Stimulated activated CD8-positive, alpha-beta memory T cell treated with anti-CD3 and anti-CD28 coated beads, Interleukin-15, amount 100 ng/mL, for 1 hour (primary cell): ENCODE data around the gene CSRNP3.

Experiments
- DNase-seq: peaks from one replicate; pipeline ENCODE4 v3.0.0-alpha.2; 2020; ENCODE audit warnings: low read depth

The CSRNP3 gene

GRCh38 chr2:165544897-165545296 is 75.4 kb downstream of the CSRNP3 start:
- DNase-seq = no peak

GRCh38 chr2:165547900-165548299 is 78.4 kb downstream of the CSRNP3 start:
- no peak for DNase-seq

DNA sequence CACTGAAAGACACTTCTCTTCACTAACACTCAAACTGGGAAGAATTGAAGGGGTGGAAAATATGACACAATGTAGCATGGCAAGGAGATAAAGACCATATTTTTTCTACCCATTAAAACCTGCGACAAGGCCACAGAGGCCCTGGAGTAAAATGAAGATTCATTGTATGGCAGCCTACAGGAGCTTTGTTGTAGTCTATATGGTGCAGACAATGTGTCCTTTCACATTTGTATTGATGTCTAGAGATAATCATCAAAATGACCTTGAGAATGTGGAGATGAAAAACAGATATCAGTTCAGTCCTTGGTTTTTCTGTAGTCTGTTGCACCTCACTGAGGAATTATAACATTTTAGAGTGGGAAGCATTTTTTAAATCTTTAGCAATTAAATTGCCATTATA is 80.1 kb downstream of the CSRNP3 start:
- no peak for DNase-seq

DNA sequence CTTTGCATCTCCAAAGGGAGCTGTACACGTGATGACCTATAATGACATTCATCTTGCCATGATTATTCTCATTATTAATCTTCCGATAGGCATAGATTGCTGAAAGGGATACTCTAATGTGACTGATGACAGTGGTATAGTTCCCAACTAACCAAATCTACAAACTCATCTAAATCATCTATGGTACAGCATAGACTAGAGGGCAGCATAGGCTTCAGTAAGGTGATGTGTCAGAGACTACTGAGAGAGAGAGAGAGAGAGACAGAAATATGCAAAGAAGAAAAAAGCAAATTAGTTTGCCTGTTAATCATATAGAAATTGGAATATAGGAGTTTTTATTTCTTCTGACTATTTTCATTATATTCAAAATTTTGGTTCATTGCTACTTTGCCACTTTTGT is 89.3 kb downstream of the CSRNP3 start:
- no peak for DNase-seq

DNA sequence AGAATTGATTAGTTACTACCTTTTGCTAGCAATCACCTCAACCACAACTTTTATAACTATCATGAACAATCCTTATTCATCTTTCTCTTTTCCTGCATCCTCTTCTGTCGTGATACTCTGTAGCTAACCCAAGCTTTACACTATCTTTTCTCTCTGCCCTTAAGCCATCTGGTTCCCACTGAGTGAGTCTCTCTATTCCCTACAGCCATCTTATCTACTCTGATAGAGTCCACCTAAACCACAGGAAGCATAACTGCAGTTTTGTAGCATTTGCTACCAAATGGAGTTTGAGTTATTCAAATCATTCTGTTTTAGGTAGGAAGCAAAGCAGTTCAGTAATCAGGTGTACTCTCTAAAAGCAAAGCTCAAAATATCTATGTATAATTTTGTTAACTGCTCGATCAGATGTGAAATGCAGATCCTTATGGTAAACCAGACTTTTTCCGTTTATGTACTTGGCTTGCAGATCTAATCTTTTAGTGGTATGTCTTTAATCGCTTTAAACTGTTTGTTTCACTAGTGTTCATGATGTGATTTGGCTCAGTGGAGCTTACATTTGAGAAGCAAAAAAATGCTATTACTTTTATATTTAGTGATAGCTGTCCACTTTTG is 91.0 kb downstream of the CSRNP3 start:
- DNase-seq = no peak

- DNase-seq = no peak
Observed at GRCh38 chr2:165561516-165561915, 92.0 kb downstream of the CSRNP3 start.

GRCh38 chr2:165562233-165562632 is 92.7 kb downstream of the CSRNP3 start:
- DNase-seq = no peak

- DNase-seq = no peak
Observed at GRCh38 chr2:165563468-165564225, 94.1 kb downstream of the CSRNP3 start.

- DNase-seq = no peak
Observed at GRCh38 chr2:165566008-165566407, 96.5 kb downstream of the CSRNP3 start.

DNA sequence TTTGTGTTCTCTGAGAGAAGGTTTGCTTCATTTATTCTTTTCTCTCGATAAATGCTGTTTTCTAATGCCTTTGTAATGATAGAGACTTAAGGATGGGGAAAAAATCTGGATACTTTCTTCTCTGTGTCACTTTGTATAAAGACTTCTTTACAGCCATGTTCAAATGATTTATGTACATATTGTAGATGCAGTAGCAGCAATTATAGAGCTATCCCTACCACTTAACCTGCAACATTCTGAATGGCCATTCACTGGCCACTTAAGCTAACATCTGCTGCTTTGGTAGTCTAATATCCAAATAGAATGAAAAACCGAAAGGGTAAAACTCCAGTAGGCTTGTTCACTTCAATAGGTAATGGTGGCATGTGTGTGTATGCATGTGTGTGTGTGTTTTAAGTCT is 97.8 kb downstream of the CSRNP3 start:
- no peak for DNase-seq

- DNase-seq = no peak
Observed at GRCh38 chr2:165568361-165568760, 98.9 kb downstream of the CSRNP3 start.

- no peak for DNase-seq
Observed at GRCh38 chr2:165571477-165571876, 102.0 kb downstream of the CSRNP3 start.

DNA sequence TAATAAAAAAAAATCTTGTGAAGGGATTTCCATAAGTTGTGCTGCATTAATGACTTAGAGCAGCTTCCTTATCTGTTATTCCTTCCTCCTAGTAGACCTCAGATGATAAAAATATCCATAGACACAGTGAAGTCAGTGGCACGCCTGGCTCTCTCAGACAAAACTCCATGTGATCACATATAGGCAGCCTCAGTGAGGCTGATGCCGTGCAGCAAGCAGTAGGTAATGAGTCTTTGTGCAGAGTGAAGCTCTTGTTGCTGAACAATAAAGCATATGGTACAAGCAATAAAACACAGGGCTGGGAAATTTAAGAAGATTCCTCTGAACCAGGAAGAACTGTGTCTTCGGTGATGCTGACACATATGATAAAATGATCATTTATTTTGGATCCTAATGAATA is 102.7 kb downstream of the CSRNP3 start:
- no peak for DNase-seq

DNA sequence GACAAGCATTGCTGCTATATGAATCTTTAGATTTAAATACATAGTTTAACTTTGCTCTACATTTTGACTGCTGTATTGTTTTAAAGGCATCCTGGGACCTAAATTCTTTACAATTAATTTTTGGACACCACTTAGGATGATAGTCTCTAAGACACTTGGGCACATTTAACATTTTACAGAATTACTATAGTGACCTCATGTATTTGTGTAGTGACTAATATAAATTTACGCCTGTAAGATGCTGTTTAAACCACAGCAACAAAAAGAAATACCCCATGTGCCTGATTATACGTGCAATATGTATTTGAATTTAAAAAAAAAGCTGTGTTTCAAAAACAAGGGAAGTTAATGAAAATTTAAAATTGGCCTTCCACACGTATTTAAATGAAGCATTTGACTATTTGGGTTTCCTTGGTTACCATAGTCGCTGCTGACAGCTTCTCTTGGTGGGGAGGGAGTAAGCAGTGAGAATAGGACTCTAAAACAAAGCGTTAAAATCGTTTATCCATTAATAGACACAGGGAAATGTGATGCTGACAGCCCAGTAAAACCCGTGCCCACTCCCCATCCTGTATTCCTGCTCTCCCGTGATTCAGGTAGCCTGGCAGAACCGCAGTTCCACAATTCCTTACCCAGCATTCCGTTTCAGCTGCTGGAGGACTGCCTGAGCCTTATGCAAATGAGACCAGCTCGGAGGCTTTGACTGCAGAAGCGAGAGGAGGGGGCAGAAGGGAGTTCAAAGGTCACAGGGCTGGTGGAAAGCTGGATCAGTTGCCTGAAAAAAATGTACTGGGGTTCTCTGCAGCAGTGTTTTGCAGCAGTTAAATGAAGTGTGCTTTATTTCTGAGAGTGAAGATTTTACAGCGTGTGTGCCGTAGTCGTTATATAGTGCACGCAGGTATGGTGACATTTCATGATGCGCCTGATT is 104.3 kb downstream of the CSRNP3 start:
- DNase-seq = no peak

DNA sequence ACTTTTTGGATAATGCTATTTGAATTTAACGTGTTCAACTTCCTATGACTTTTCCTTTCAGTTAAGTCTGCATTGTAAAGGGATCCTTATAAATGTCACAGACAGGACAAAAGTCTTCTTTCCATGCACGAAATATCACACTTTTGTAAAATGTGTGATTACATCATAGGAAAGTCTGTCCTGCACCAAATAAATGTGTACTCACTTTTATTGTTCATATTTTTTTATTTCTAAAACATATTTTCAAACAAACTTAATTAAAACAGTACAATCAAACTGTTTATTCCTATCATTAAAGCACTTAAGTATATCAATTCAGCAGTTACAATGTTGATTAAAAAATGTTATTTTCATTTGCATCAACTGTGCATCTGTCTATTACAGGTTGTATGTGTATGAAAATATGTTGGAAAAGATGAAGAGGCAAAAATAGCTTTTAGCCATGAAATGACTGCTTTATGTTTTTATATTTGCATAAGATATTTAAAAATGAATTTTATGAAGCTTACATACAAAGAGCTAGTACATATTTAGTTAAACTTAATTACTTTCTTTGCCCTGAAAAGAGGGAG is 105.6 kb downstream of the CSRNP3 start:
- no peak for DNase-seq

DNA sequence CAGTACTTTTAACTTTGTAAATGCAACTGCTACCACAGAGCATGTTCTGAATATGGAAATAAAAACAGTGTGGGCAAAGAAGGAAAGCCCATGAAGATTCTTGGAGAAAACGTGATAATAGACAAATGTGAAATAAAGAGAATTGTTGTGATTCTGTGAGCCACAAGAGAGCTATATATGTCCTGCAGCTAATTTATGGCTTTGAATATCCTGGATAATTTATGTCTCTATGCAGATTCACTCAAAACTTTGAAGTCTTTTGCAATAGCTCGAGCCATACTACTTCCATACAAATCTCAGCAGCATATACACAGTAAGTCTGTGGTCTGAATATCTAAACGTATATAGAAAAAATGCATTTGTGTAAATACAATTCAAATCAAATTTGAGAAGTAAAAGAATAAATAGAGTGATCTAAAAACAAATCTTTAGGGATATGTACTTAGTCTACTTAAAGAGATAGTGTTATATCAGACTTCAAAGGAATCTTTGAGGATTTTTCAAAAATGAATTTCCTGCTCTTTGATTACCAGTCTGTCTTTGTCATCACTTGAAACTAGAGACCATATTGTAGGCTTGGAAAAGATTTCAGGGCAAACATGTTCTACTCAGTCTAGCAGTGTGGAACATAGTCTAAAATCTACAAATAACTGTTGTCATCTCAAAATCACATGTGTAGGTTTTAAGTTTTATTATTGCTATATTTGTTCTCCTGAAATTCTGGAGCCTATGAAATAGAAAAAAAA is 107.1 kb downstream of the CSRNP3 start:
- no peak for DNase-seq

DNA sequence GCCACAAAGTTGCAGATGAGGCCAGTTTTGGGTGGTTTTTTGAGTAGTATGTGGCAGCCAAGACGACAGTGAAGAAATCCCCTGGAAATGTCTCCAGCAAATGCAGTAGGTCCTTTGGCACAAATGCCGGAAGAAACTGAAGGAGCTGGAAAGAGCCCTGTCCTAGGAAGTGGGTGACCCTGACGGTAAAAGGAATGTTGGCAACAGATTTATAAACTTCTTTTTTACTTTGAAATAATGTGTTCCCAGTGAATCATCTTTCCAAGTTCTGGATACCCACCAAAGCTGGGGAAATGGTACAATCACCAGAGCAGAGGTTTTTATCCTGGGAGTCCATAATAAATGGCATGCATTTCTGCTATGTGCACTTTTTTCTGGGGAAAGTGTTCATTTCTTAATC is 112.9 kb downstream of the CSRNP3 start:
- DNase-seq = no peak

- DNase-seq = no peak
Observed at GRCh38 chr2:165582863-165583506, 113.5 kb downstream of the CSRNP3 start.

DNA sequence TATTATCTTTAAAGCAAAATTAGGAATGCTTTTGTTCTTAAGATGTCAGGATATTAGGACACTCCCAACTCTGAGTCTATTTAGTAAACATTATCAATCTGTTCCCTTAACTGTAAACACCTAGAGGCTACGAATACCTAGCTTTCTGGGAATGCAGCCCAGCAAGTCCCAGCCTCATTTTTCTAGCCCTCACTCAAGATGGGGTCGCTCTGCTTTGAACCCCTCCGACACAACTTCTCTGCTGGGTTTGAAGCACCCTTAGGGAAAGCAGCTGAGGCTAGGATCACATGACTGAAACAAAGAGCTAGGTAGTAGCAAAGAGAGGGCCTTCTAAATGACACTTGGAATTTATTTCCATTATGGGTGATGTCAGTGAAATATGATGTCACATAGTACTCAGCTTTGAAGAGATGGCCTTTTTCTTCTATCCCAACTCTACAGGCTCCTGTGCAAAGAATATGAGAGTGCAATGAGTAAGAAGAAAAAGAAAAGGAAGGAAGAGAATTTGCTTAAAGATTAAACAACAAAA is 114.7 kb downstream of the CSRNP3 start:
- no peak for DNase-seq

- no peak for DNase-seq
Observed at GRCh38 chr2:165586019-165586418, 116.5 kb downstream of the CSRNP3 start.

GRCh38 chr2:165587335-165587938 is 117.9 kb downstream of the CSRNP3 start:
- DNase-seq = no peak
